Breast epithelium (tissue), 4 donors: Measurements from ENCODE around the gene FOXC1. TPM values are rescaled to one million over a fixed set of nuclear protein-coding genes. Genes with fewer than 3 reads are reported as not detected.

Experiments
- DNase-seq, 2 donors: peaks; one replicate each; pipeline ENCODE4 v3.0.0-alpha.2; 2019; ENCODE audit warnings: low spot score in 2 of 2
- H3K27ac ChIP-seq, 2 donors: fragments of 200-600 bp; sonication (generic) in 1 of 2; one replicate each; pipeline ENCODE4 v1.5.1; 2016 to 2019; ENCODE audit warnings: mild to moderate bottlenecking in 1 of 2
- H3K27me3 ChIP-seq, 2 donors: fragments of 200-600 bp; sonication (generic) in 1 of 2; one replicate each; pipeline versions ENCODE4 v1.5.1 to v1.6.0; 2017 to 2019; ENCODE audit warnings: control low read depth in 1 of 2, mild to moderate bottlenecking in 1 of 2
- H3K36me3 ChIP-seq: fragments of 200-600 bp; one replicate; pipeline ENCODE4 v1.5.1; 2019
- H3K4me1 ChIP-seq, 2 donors: fragments of 200-600 bp; sonication (generic); one replicate each; pipeline ENCODE4 v1.5.1; 2016 to 2019; ENCODE audit warnings: control low read depth in 1 of 2
- H3K4me3 ChIP-seq, 3 donors: fragments of 200-600 bp; sonication (generic); 1 replicate in 2 of 3; 2 replicates in 1 of 3; pipeline ENCODE4 v1.5.1; 2016 to 2019; ENCODE audit warnings: mild to moderate bottlenecking in 3 of 3, moderate library complexity in 2 of 3
- H3K9me3 ChIP-seq, 2 donors: fragments of 200-600 bp; sonication (generic) in 1 of 2; one replicate each; pipeline ENCODE4 v1.5.1; 2016 to 2019; ENCODE audit warnings: control low read depth in 1 of 2
- CTCF ChIP-seq, 3 donors: fragments of 450-650 bp; IDR thresholded peaks; one replicate each; pipeline ENCODE4 v1.5.1; 2016 to 2017; ENCODE audit warnings: antibody characterized with exemption in 3 of 3, mild to moderate bottlenecking in 3 of 3, moderate library complexity in 3 of 3
- POLR2A ChIP-seq: fragments of 450-650 bp; IDR thresholded peaks from one replicate; pipeline ENCODE4 v1.6.1; 2016; ENCODE audit warnings: antibody characterized with exemption, mild to moderate bottlenecking, moderate library complexity
- POLR2AphosphoS5 ChIP-seq, 3 donors: sonication (generic); formaldehyde crosslinking; IDR thresholded peaks; one replicate each; pipeline ENCODE4 v1.6.1; 2017; ENCODE audit warnings: antibody characterized with exemption in 3 of 3
- intact Hi-C: fragments of 100-400 bp; cut with DNase I; formaldehyde crosslinking; loops from one replicate; pipeline ENCODE4 v1.15.1; 2023; ENCODE audit warnings: low total_unique reads
- total RNA-seq, 3 donors: library from RNA; depleted of rRNA; stranded (reverse); fragments of >200 nt; gene quantifications; one replicate each; pipeline ENCODE4 v1.1.0, GENCODE V29; 2016

Gene FOXC1
- total RNA-seq, 3 donors from 2014 or later = 3.7 to 13.2 (median 7.5) TPM

GRCh38 chr6:1626481-1626880 lies 16.8 kb downstream of the FOXC1 start:
- Histone ChIP-seq H3K4me1 (no peaks in the 10 kb centered on the region), H3K27ac (no peak overlapping the region), H3K36me3 (no peaks in the 10 kb centered on the region), H3K9me3 (no peaks in the 10 kb centered on the region), H3K27me3 (peaks cover 0 to 6% of the 10 kb centered on the region in 2 donors), H3K4me3 (no peak overlapping the region)
- TF ChIP-seq POLR2AphosphoS5 (IDR thresholded peaks at IDR 0.05) = no peak
- no peak for TF ChIP-seq CTCF (IDR thresholded peaks at IDR 0.05)
- no peak for TF ChIP-seq POLR2A
- no peak for DNase-seq
- intact Hi-C loops = no loop called here

- Histone ChIP-seq H3K27ac (no peak overlapping the region), H3K4me3 (no peak overlapping the region), H3K4me1 (no peaks in the 10 kb centered on the region), H3K9me3 (no peaks in the 10 kb centered on the region), H3K36me3 (no peaks in the 10 kb centered on the region), H3K27me3 (peaks cover 0 to 6% of the 10 kb centered on the region in 2 donors)
- DNase-seq = no peak
- intact Hi-C loops = loop anchor here (2.0 kb wide), 1 partner anchor 37 kb away; no protein-coding TSS in a partner anchor
- no peak for TF ChIP-seq POLR2AphosphoS5 (IDR thresholded peaks at IDR 0.05)
- TF ChIP-seq POLR2A = no peak
- no peak for TF ChIP-seq CTCF (IDR thresholded peaks at IDR 0.05)
Measured at GRCh38 chr6:1627827-1628560, 18.3 kb downstream of the FOXC1 start.

- H3K27ac ChIP-seq = no peak overlapping the region
- intact Hi-C loops = loop anchor here (2.0 kb wide), 1 partner anchor 35 kb away; no protein-coding TSS in a partner anchor
- no peaks in the 10 kb centered on the region for H3K4me1 ChIP-seq
- TF ChIP-seq POLR2AphosphoS5 (IDR thresholded peaks at IDR 0.05) (no peak), CTCF (IDR thresholded peaks at IDR 0.05) (no peak), POLR2A (no peak)
- H3K4me3 ChIP-seq = no peak overlapping the region
- H3K9me3 ChIP-seq = no peaks in the 10 kb centered on the region
- DNase-seq = no peak
- no peaks in the 10 kb centered on the region for H3K36me3 ChIP-seq
- H3K27me3 ChIP-seq = peaks cover 0 to 1% of the 10 kb centered on the region in 2 donors
Measured at GRCh38 chr6:1629316-1629715, 19.6 kb downstream of the FOXC1 start.

GRCh38 chr6:1630212-1630770 lies 20.6 kb downstream of the FOXC1 start:
- no peak for DNase-seq
- no peak overlapping the region for H3K27ac ChIP-seq
- no peak overlapping the region for H3K4me3 ChIP-seq
- intact Hi-C loops = no loop called here
- no peaks in the 10 kb centered on the region for H3K4me1 ChIP-seq
- no peaks in the 10 kb centered on the region for H3K36me3 ChIP-seq
- TF ChIP-seq POLR2A (no peak), CTCF (IDR thresholded peaks at IDR 0.05) (no peak), POLR2AphosphoS5 (IDR thresholded peaks at IDR 0.05) (no peak)
- no peaks in the 10 kb centered on the region for H3K9me3 ChIP-seq
- no peaks in the 10 kb centered on the region for H3K27me3 ChIP-seq

- Histone ChIP-seq H3K27me3 (no peaks in the 10 kb centered on the region), H3K36me3 (no peaks in the 10 kb centered on the region), H3K4me1 (no peaks in the 10 kb centered on the region), H3K9me3 (no peaks in the 10 kb centered on the region), H3K27ac (no peak overlapping the region), H3K4me3 (no peak overlapping the region)
- no peak for DNase-seq
- intact Hi-C loops = no loop called here
- TF ChIP-seq POLR2AphosphoS5 (IDR thresholded peaks at IDR 0.05) = no peak
- no peak for TF ChIP-seq CTCF (IDR thresholded peaks at IDR 0.05)
- TF ChIP-seq POLR2A = no peak
Measured at GRCh38 chr6:1630771-1631217, 21.1 kb downstream of the FOXC1 start.
